OCI-LY7 (cell line): ENCODE measurements around the gene PRR5L. TPM values are rescaled to one million over a fixed set of nuclear protein-coding genes. Genes with fewer than 3 reads are reported as not detected.
A peak's percentile ranks its signal among the peaks of the same experiment; 100 is the strongest.

Source experiments
- BruUV-seq: library from RNA; stranded (reverse); fragments of 400-500 nt; replicated peaks from 2 replicates; lab custom pipeline; 2021; lab: Mats Ljungman, UMichigan
- CTCF ChIA-PET: fragments of 300-600 bp; sonication (Branson Sonifier 250); formaldehyde crosslinking; loops from one replicate; lab custom pipeline; 2022; ENCODE audit warnings: antibody characterized with exemption; ENCODE audit not compliant: unreplicated experiment; lab: Charles Lee
- POLR2A ChIA-PET: fragments of 300-600 bp; sonication (Branson Sonifier 250); formaldehyde crosslinking; loops from one replicate; lab custom pipeline; 2022; ENCODE audit warnings: antibody characterized with exemption; lab: Charles Lee
- DNase-seq: peaks from one replicate; pipeline ENCODE4 v3.0.0-alpha.2; 2015; ENCODE audit warnings: low spot score
- H2AFZ ChIP-seq: fragments of 200-600 bp; sonication (generic), shearing (Covaris generic); 2 replicates; pipeline ENCODE4 v1.6.1; 2014; ENCODE audit warnings: mild to moderate bottlenecking, antibody characterized with exemption, low read length, moderate library complexity
- H3K27ac ChIP-seq: fragments of 200-600 bp; sonication (generic); 2 replicates; pipeline ENCODE4 v1.5.1; 2014; ENCODE audit warnings: mixed run types, low read depth, mild to moderate bottlenecking, moderate library complexity, low read length, inconsistent platforms; ENCODE audit not compliant: poor library complexity, severe bottlenecking
- H3K36me3 ChIP-seq: fragments of 200-600 bp; sonication (generic); 2 replicates; pipeline ENCODE4 v1.6.1; 2014; ENCODE audit warnings: mild to moderate bottlenecking, antibody characterized with exemption, low read length, moderate library complexity, mixed read lengths; ENCODE audit not compliant: insufficient read depth
- H3K4me1 ChIP-seq: fragments of 200-600 bp; sonication (generic); 2 replicates; pipeline ENCODE4 v1.5.1; 2014; ENCODE audit warnings: mild to moderate bottlenecking, low read length; ENCODE audit not compliant: insufficient read depth, poor library complexity, severe bottlenecking
- H3K4me2 ChIP-seq: fragments of 200-600 bp; sonication (generic); 2 replicates; pipeline ENCODE4 v1.6.1; 2014; ENCODE audit warnings: mild to moderate bottlenecking, low read length
- H3K4me3 ChIP-seq: fragments of 200-600 bp; sonication (generic); 2 replicates; pipeline ENCODE4 v1.5.1; 2014; ENCODE audit warnings: mild to moderate bottlenecking, low read depth, low read length; ENCODE audit not compliant: poor library complexity, severe bottlenecking
- H3K79me2 ChIP-seq: fragments of 200-600 bp; sonication (generic); 2 replicates; pipeline ENCODE4 v1.6.1; 2016; ENCODE audit warnings: low read depth, mild to moderate bottlenecking, low read length, moderate library complexity, mixed read lengths; ENCODE audit not compliant: insufficient read depth
- H3K9me2 ChIP-seq: fragments of 200-600 bp; sonication (generic); 2 replicates; pipeline ENCODE4 v1.6.1; 2016; ENCODE audit warnings: mild to moderate bottlenecking, low read length, mixed read lengths; ENCODE audit not compliant: insufficient read depth
- H3K9me3 ChIP-seq: fragments of 200-600 bp; sonication (generic); 2 replicates; pipeline ENCODE4 v1.6.1; 2014; ENCODE audit warnings: mild to moderate bottlenecking, mixed run types, low read length, mixed read lengths
- H4K20me1 ChIP-seq: fragments of 200-600 bp; sonication (generic); 2 replicates; pipeline ENCODE4 v1.6.1; 2014; ENCODE audit warnings: mild to moderate bottlenecking, antibody characterized with exemption, low read length, moderate library complexity, mixed read lengths; ENCODE audit not compliant: insufficient read depth
- CTCF ChIP-seq: fragments of 200-600 bp; sonication (generic); conservative IDR thresholded peaks from 2 replicates; pipeline ENCODE4 v1.5.1; 2014; ENCODE audit warnings: mild to moderate bottlenecking, antibody characterized with exemption, low read length, moderate library complexity, mixed read lengths
- EZH2phosphoT487 ChIP-seq: fragments of 200-600 bp; sonication (generic); IDR thresholded peaks from 2 replicates; pipeline ENCODE4 v1.6.1; 2018; ENCODE audit warnings: low read depth, borderline replicate concordance, mild to moderate bottlenecking, mixed run types, antibody characterized with exemption, low read length, moderate library complexity, mixed read lengths
- intact Hi-C: fragments of 100-400 bp; cut with micrococcal nuclease; formaldehyde crosslinking; loops from one replicate; pipeline ENCODE4 v1.10.0; 2022; ENCODE audit not compliant: unreplicated experiment
- total RNA-seq, 2 experiments: library from RNA; depleted of rRNA in 1 of 2; stranded (reverse); fragments of >200 nt in 1 of 2; shearing (Covaris generic) in 1 of 2; gene quantifications; 2 replicates each; pipeline ENCODE4 v1.2.3, GENCODE V29; 2014 to 2022

PRR5L gene
- total RNA-seq, 2 experiments from 2014 or later, result not detected

GRCh38 chr11:36354221-36355003 lies 58.3 kb downstream of the PRR5L start:
- Histone ChIP-seq H3K36me3 (no peaks in the 10 kb centered on the region), H3K4me1 (peaks cover 57% of the 10 kb centered on the region)

GRCh38 chr11:36356201-36356600 lies 60.1 kb downstream of the PRR5L start:
- Histone ChIP-seq H3K9me3 (no peaks in the 10 kb centered on the region), H3K79me2 (no peaks in the 10 kb centered on the region), H3K4me2 (peak overlapping the region; percentile 57), H3K4me3 (peak overlapping the region; percentile 6), H4K20me1 (no peaks in the 10 kb centered on the region), H3K9me2 (no peaks in the 10 kb centered on the region), H3K4me1 (peaks cover 75% of the 10 kb centered on the region), H3K36me3 (no peaks in the 10 kb centered on the region), H2AFZ (peak overlapping the region; percentile 35; the same call in 1 of the 2 replicates), H3K27ac (peak overlapping the region; percentile 27)
- intact Hi-C loops, result loop anchor here (5.0 kb wide), 2 partner anchors 64 to 136 kb away; no protein-coding TSS in a partner anchor
- DNase-seq, result peak; percentile 64
- BruUV-seq, result no TSS peak
- ChIA-PET CTCF (no interaction called here), POLR2A (interaction anchor here (0.7 kb wide), 1 partner anchor 9 kb away, joined by 4 read pairs; no protein-coding TSS in a partner anchor)
- TF ChIP-seq CTCF, result no peak
- no peak for TF ChIP-seq EZH2phosphoT487

More at GRCh38 chr11:36354221-36355003, 58.3 kb downstream of the PRR5L start:
- no TSS peak for BruUV-seq
- ChIA-PET CTCF (interaction anchor here (0.5 kb wide), 1 partner anchor 113 kb away, joined by 7 read pairs; no protein-coding TSS in a partner anchor), POLR2A (interaction anchor here (0.6 to 1.7 kb wide), 4 partner anchors 9 to 1420 kb away, joined by 3 to 6 read pairs (median 3); no protein-coding TSS in a partner anchor)
- no peaks in the 10 kb centered on the region for H4K20me1 ChIP-seq
- TF ChIP-seq CTCF, result no peak
- no peak for TF ChIP-seq EZH2phosphoT487
- peak overlapping the region; percentile 85 for H2AFZ ChIP-seq
- no peak for DNase-seq
- intact Hi-C loops, result loop anchor here (5.0 kb wide), 2 partner anchors 62 to 138 kb away; no protein-coding TSS in a partner anchor
- H3K79me2 ChIP-seq, result no peaks in the 10 kb centered on the region
- no peak overlapping the region for H3K27ac ChIP-seq
- peak overlapping the region; percentile 43 for H3K4me2 ChIP-seq
- H3K9me2 ChIP-seq, result no peaks in the 10 kb centered on the region
- no peak overlapping the region for H3K4me3 ChIP-seq
- H3K9me3 ChIP-seq, result no peaks in the 10 kb centered on the region
